Measurements from ENCODE around the gene NEUROD4.

DNA sequence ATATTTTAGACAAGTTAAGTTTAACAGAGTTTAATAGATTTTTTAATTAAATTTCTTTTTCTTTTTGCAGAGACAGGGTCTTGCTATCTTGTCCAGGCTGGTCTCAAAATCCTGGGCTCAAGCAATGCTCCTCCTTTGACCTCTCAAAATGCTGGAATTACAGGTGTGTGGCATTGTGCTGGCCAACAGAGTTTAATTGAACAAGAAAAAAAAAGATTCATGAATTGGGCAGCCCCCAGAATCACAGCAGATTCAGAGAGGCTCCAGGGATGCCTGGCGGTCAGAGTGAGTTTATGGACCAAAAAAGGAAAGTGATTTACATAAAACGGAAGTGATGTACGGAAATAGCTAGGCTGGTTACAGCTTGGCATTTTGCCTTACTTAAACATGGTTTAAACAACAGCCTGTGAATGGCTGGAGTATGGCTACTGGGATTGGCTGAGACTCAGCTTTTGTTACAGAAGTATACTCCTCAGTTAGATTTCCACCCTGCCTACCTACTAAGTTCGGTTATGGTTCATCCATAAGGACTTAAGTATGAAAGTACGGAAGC lies 20.7 kb upstream of the NEUROD4 start:
- TF ChIP-seq CTCF (optimal IDR thresholded peaks at IDR 0.05 in 1 of 3, IDR thresholded peaks at IDR 0.05 in 1 of 3, conservative IDR thresholded peaks at IDR 0.05 in 1 of 3; ENCODE audit: extremely low read depth in 1 of 3, insufficient read depth in 2 of 3, low read length in 3 of 3), result no peak
- TF ChIP-seq EZH2 (IDR thresholded peaks at IDR 0.05; ENCODE audit: low read length), result no peak
